Measurements from ENCODE around the gene NKX1-2. TPM values are rescaled to one million over a fixed set of nuclear protein-coding genes. Genes with fewer than 3 reads are reported as not detected.

Gene NKX1-2
- total RNA-seq, 1 donor from 2014 or later = 0.59 TPM

GRCh38 chr10:124433461-124433860, 16.4 kb downstream of the NKX1-2 start:
- no peak overlapping the region for H3K4me3 Mint-ChIP-seq (ENCODE audit: unreplicated experiment)
- TF ChIP-seq, protein P1, sequence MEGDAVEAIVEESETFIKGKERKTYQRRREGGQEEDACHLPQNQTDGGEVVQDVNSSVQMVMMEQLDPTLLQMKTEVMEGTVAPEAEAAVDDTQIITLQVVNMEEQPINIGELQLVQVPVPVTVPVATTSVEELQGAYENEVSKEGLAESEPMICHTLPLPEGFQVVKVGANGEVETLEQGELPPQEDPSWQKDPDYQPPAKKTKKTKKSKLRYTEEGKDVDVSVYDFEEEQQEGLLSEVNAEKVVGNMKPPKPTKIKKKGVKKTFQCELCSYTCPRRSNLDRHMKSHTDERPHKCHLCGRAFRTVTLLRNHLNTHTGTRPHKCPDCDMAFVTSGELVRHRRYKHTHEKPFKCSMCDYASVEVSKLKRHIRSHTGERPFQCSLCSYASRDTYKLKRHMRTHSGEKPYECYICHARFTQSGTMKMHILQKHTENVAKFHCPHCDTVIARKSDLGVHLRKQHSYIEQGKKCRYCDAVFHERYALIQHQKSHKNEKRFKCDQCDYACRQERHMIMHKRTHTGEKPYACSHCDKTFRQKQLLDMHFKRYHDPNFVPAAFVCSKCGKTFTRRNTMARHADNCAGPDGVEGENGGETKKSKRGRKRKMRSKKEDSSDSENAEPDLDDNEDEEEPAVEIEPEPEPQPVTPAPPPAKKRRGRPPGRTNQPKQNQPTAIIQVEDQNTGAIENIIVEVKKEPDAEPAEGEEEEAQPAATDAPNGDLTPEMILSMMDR (IDR thresholded peaks at IDR 0.05; ENCODE audit: partially characterized antibody, unreplicated experiment) = no peak
- H3K27me3 Mint-ChIP-seq (ENCODE audit: unreplicated experiment) = peaks cover 4% of the 10 kb centered on the region
- peaks cover 3% of the 10 kb centered on the region for H3K36me3 Mint-ChIP-seq (ENCODE audit: unreplicated experiment)
- H3K9me3 Mint-ChIP-seq (ENCODE audit: unreplicated experiment) = no peaks in the 10 kb centered on the region
- no peaks in the 10 kb centered on the region for H3K4me1 Mint-ChIP-seq (ENCODE audit: low read depth, unreplicated experiment)
- H3K27ac Mint-ChIP-seq (ENCODE audit: unreplicated experiment) = no peak overlapping the region
- DNase-seq = no peak

DNA sequence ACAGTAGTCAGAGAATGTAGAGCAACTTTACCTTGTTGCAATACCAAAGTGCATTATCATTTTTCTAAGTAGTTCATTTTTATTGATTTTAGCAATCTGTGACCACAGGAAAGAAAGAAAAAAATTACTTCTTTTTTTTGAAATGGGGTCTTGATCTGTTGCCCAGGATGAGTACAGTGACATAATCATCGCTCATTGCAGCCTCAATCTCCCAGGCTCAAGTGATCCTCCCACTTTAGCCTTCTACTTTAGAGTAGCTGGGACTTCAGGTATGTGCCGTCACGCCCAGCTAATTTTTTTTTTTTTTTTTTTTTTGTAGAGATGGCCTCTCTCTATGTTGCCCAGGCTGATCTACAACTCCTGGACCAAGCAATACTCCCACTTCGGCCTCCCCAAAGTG, 19.8 kb downstream of the NKX1-2 start:
- H3K9me3 Mint-ChIP-seq (ENCODE audit: unreplicated experiment) = no peaks in the 10 kb centered on the region
- no peaks in the 10 kb centered on the region for H3K4me1 Mint-ChIP-seq (ENCODE audit: low read depth, unreplicated experiment)
- TF ChIP-seq, protein P1 (IDR thresholded peaks at IDR 0.05; ENCODE audit: partially characterized antibody, unreplicated experiment) = no peak
- H3K27ac Mint-ChIP-seq (ENCODE audit: unreplicated experiment) = no peak overlapping the region
- no peak overlapping the region for H3K4me3 Mint-ChIP-seq (ENCODE audit: unreplicated experiment)
- DNase-seq = no peak
- H3K36me3 Mint-ChIP-seq (ENCODE audit: unreplicated experiment) = no peaks in the 10 kb centered on the region
- H3K27me3 Mint-ChIP-seq (ENCODE audit: unreplicated experiment) = peaks cover 3% of the 10 kb centered on the region

- H3K9me3 Mint-ChIP-seq (ENCODE audit: unreplicated experiment) = no peaks in the 10 kb centered on the region
- no peak for DNase-seq
- TF ChIP-seq, protein P1 (IDR thresholded peaks at IDR 0.05; ENCODE audit: partially characterized antibody, unreplicated experiment) = no peak
- H3K4me1 Mint-ChIP-seq (ENCODE audit: low read depth, unreplicated experiment) = no peaks in the 10 kb centered on the region
- H3K27me3 Mint-ChIP-seq (ENCODE audit: unreplicated experiment) = peaks cover 3% of the 10 kb centered on the region
- no peak overlapping the region for H3K4me3 Mint-ChIP-seq (ENCODE audit: unreplicated experiment)
- no peak overlapping the region for H3K27ac Mint-ChIP-seq (ENCODE audit: unreplicated experiment)
- no peaks in the 10 kb centered on the region for H3K36me3 Mint-ChIP-seq (ENCODE audit: unreplicated experiment)
Observed at GRCh38 chr10:124429576-124429975, 20.3 kb downstream of the NKX1-2 start.

DNA sequence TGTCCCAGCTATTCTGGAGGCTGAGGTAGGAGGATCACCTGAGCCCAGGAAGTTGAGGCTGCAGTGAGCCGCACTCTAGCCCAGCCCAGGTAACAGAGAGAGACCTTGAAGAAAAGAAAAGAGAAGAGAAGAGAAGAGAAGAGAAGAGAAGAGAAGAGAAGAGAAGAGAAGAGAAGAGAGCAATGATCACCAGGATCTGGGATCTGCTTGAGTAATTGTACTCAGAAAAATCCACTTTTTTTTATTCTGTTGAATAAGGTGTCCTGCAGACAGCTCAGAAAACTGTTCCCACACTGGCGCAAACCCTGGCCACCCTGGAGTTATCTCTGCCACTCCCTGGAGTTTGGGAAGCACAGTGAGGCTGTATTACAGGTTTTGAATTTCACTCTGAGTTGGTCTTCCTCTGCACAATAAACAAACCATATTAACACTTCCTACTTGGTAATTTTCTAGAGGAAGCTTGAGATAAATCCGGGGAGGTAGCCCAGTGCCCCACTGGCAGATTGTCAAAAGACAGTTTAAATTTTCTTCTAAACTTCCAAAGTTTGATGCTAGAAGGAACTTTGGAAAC, 21.5 kb downstream of the NKX1-2 start:
- H3K4me3 Mint-ChIP-seq (ENCODE audit: unreplicated experiment) = no peak overlapping the region

More for the DNA sequence above, 21.5 kb downstream of the NKX1-2 start:
- H3K27me3 Mint-ChIP-seq (ENCODE audit: unreplicated experiment) = peaks cover 3% of the 10 kb centered on the region
- no peaks in the 10 kb centered on the region for H3K9me3 Mint-ChIP-seq (ENCODE audit: unreplicated experiment)
- DNase-seq = no peak
- H3K4me1 Mint-ChIP-seq (ENCODE audit: low read depth, unreplicated experiment) = no peaks in the 10 kb centered on the region
- TF ChIP-seq, protein P1 (IDR thresholded peaks at IDR 0.05; ENCODE audit: partially characterized antibody, unreplicated experiment) = no peak
- no peak overlapping the region for H3K27ac Mint-ChIP-seq (ENCODE audit: unreplicated experiment)
- no peaks in the 10 kb centered on the region for H3K36me3 Mint-ChIP-seq (ENCODE audit: unreplicated experiment)

Data from glutamatergic neuron (in vitro differentiated cells).